GM15510 (cell line): ENCODE data around the gene OR14A16.

Experiments
- POLR2A ChIP-seq: IDR thresholded peaks from 3 replicates; pipeline ENCODE4 v1.6.1; 2011; ENCODE audit warnings: borderline replicate concordance; ENCODE audit not compliant: insufficient read length; ENCODE audit errors: extremely low read depth

OR14A16 gene

DNA sequence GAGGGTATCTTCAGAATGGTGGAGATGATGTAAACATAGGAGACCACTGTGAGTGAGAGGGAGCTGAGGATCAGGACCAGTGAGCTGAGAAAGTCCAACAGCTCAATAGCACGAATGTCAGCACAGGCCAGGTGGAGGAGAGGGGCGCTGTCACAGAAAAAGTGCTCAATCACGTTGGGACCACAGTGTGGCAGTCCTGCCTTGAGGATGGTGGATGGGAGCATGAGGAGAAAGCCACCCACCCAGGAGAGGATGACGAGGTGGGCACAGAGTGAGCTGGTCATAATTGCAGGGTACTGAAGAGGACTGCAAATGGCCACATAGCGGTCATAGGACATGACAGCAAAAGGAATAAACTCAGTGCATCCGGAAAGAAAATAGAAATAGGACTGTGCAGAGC lies 9.7 kb upstream of the OR14A16 start:
- no peak for TF ChIP-seq POLR2A

DNA sequence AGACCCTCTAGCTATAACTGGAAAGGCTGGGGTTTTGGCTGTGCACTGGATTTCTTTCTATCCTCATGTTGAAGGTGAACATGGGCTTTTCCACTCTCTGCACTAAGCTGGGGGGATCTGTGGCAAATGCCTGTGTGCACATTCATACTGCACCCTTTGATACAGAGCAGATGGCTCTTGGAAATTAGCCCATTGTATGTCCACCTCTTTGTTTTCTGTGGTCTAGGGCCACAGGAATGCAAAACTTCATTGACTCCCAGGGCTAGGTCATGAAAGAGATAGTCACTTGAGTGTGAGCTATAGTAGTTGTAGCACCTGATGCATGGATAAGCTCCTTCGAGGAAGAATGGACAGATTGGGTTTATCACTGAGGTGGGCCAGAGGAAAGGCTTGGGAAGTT lies 5.7 kb upstream of the OR14A16 start:
- no peak for TF ChIP-seq POLR2A

DNA sequence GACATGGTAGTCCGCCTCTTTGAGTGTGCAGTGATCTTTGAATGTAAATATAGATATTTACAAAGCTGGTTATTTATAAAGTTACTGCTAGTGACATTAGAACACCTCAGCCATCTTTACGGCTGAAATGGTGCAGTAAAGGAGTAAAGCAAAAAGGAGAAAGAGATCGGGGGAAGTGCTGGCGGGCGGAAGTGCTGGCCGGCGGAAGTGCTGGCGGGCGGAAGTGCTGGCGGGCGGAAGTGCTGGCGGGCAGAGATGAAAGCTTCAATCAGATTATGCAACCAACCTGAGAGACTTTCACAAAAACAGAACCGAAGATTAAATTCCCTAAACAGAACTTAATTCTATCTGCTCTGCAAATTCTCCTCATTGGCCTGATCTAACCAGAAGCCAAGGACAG lies 1.4 kb upstream of the OR14A16 start:
- TF ChIP-seq POLR2A, result no peak

DNA sequence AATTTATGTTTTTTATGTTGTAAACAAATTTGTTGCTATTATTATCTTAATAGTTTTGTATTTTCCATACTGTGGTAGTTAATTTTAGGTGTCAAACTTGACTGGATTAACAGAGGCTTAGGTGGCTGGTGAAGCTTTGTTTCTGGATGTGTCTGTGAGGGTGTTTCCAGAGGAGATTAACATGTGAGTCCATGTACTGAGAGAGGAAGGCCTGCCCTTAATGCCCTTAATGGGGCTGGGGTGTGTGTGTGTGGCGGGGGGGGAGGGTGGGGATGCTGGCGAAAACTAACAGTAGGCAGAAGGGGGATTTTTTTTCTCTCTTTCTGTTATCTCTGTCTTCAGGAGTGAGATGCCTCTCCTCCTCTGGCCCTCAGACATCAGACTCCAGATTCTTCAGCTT lies 1.9 kb downstream of the OR14A16 start:
- TF ChIP-seq POLR2A, result no peak

DNA sequence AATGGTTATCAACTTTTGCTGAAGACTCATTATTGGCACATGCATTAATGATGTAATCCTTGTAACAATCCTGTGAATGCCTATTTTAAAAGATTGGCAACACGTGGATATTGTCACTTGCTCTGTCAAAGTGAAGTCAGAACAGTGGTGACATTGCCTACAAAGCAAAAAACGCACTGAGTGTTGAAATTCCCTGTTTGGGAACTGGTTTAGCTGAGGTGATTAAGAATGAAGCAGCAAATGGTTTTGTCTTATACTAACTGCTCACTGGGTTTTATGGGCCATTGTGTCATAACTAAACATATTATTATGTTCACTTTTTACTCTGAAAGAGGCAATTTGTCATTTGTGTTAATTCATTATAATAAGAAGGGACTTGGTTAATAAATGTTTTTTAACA lies 11.3 kb downstream of the OR14A16 start:
- no peak for TF ChIP-seq POLR2A

DNA sequence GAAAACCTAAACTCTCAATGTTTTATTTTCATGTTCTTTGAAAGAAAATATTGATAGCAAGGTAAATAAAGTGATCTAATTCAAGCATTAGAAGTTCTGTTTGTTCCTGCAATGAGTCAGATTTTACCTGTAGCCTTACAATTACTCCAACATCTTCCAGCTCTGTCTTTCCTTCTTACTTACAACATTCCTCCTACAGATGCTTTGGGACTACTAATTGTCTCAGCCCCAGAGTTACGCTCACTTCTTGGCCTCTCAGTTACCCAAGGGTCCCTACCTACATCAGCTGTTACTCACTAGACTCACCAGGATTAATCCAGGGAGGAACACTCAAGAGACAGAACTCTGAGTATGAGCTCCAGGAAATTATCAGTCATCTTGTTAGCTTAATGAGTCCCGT lies 26.4 kb downstream of the OR14A16 start:
- no peak for TF ChIP-seq POLR2A

DNA sequence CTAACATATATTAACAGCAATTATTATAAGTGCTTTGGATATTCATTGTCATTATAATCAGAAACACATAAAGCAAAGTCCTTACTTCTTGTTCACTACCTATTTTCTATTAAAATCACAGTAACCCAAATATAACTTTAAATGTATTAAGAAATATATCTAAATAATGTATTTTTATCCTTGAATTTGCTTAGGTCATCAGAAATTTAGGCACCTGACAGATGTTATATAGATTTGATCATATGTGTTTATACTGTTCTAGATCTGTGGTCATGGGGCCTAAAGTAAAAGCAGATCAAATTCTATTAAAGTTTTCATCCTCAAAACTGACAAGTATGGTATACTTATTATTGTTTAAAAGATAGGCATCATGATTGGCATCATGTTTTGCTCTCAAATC lies 54.3 kb downstream of the OR14A16 start:
- no peak for TF ChIP-seq POLR2A
